Activated CD4-positive, alpha-beta T cell treated with anti-CD3 and anti-CD28 coated beads, Interleukin-2, amount 50 U/mL, for 24 hours (primary cell): ENCODE results near the gene HECTD2.

Experiments
- DNase-seq, 2 donors: peaks; one replicate each; pipeline ENCODE4 v3.0.0-alpha.2; 2020; ENCODE audit warnings: low read depth in 1 of 2, low spot score in 1 of 2

Gene HECTD2

DNA sequence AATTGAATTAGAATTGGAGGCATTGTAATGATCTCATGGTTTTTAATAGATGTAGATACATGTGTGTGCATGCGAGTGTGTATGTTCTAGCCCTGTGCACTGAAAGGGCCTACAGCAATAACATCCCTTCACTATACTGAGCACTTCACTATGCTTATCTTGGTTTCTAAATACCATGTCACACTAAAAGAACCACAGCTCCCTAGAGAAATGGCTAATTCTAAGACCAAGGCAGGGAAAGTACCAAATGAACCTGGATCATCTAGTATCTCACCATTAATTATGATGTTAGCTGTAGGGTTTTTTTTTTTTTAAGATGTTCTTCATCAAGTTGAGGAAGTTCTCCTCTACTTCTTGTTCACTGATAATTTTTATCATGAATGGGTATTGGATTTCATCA, 55.1 kb downstream of the HECTD2 start:
- DNase-seq: no peak

DNA sequence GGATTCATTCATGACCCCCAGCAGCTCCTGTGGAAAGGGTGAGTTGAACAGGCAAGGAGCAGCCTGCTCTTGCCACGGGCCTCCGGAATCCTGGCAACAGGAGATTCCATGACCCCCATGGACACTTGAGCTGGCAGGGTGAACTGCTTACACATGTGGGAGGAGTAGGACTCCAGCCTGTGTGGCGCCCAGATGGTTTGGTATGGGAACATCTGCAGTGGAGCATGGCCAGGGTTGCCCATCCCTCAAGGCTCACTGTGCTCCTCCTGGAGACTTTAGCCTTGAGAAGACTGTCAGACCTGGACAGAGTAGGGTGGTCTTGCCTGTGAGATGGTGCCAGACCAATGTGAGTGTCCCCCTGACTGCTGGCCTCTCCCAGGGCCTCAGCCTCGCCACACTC, 57.0 kb downstream of the HECTD2 start:
- no peak for DNase-seq

DNA sequence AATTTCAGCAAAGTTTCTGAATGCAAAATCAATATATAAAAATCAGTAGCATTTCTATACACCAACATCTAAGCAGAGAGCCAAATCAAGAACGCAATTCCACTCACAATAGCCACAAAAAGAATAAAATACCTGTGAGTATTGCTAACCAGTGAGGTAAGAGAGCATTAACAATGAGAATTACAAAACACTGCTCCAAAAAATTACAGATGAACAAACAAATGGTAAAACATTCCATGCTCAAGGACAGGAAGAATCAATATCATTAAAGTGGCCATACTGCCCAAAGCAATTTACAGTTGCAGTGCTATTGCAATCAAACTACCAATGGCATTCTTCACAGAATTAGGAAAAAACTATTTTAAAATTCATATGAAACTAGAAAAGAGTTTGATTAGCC, 61.5 kb downstream of the HECTD2 start:
- no peak for DNase-seq

DNA sequence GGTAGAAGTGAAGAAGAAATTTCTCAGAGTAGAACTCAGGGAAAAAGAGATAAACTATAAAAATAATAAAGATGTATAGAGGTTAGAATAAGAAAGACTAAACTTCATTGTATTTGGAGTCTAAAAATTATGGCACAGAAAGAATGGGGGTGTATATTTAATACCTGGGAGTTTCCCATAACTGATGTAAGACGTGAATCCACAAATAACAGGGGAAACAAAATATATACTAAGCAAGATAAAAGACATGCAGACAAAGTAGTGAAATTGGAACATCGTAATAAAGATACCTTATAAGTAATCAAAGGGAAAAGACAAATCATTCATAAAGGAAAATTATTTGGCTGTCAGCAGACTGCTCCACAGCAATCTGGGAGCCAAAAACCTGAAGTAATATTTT, 62.8 kb downstream of the HECTD2 start:
- DNase-seq: no peak

DNA sequence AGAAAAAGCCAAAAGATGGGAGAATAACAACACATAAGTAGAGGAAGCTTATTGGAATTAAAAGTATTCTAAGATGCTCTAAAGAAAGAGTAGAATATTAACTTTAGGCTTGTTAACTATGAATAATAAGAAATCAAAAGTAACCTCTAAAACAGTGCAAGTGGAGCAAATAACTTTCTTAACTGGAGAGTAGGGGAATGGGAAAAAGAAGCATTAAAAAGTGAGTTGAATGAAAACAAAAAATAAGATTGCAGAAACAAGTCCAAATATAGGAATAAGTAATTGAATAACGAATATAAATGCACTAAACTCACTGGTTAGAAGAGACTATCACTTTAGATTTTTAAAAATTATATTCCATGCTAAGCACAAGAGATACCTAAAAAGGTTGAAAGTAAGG, 63.9 kb downstream of the HECTD2 start:
- DNase-seq: no peak

DNA sequence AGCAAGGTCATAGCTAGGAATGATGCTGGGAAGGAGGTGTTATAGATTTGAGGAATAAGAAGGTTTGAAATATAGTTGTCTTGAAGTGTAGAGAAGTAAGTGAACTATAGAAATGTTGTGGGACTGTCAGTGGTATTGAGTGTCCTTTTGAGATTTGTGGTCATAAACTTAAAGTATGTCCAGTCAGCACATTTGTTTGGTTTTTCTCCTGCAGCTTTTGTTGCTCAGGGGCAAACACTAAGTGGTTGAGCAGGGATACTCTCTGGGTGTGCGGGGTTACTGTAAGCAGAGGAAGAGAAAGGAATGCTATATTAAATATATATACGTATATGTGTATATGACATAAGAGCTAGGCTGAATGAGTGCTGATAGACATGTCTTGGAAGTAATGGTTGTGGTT, 67.1 kb downstream of the HECTD2 start:
- DNase-seq: no peak

DNA sequence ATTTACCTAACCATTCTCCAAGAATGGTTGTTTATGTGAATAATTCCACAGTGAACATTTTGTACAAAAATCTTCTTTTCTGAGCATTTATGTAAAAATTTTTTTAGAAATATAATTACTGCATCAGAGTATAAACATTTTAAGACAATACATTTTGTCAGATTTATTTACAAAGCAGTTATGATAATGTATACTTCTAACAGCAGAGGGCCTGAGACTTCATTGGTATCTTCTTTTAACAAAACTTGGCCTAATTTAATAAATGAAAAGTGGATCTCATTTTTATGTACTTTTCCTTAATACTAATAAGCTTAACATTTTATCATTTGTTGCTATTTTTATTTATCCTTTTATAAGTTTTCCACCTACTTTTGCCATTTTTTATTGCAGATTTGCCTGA, 69.4 kb downstream of the HECTD2 start:
- no peak for DNase-seq

DNA sequence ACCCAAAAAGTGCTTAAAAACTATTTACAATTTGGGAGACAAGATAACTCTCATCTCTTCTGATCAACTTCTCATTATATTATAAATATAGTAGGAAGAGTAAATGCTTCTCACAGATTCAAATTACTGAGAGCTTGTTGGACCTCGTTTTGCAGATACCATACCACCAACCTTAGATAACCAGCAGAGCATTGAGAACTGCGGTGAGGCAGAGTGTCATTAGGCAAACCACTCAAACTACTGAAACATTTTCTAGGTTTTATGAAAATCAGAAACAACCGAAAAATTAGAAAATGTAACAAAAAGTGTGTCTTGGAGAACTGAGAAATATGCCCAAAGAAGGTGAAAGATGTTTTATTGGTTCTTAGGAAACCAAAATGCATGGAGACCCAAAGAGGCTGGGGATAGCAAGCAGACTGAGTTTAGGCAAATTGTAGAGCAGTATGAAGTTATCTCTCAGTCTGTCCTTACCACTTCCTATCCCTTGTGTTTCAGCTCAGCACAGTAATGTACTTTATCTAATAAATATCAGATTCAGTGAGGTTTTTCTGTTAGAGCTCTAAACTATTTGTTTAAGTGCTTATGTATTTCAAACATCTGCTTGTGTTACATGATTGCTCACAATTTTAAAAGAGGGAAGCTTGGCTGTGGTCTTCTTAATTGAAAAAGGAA, 77.9 kb downstream of the HECTD2 start:
- DNase-seq: no peak

DNA sequence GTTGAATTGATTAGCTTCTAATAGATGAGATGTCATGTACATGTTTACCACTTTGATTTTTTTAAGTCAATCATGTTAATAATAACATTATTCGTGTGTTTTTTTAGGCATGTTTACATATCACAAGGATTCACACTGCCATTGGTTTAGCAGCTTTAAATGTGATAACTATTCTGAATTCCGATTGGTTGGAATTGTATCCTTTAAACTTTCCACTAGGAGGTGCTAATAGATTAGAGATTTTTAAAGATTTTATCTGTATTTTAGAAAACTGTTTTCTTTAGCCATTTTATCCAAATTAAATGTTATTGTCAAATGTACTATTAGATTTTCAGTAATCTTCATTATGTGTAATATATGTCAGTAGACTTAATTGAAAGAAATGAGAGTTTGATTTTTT, 83.2 kb downstream of the HECTD2 start:
- no peak for DNase-seq

DNA sequence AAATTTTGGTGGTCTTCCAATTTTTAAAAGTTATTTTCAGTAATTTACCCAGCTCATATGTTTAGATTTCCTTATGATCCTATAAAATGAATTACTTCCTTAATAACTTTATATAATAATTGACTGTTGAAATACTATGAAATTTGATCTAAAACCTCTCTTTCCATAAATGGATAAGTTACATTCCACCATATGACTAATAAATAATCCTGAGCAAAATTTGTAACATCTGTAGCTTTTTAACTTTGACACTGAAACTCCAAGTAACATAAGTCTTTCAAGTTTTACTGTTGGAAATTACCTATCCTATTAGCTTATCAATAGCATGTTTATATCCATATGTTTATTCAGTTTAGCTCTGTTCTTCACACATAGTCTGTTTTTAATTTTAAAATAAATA, 85.3 kb downstream of the HECTD2 start:
- no peak for DNase-seq

DNA sequence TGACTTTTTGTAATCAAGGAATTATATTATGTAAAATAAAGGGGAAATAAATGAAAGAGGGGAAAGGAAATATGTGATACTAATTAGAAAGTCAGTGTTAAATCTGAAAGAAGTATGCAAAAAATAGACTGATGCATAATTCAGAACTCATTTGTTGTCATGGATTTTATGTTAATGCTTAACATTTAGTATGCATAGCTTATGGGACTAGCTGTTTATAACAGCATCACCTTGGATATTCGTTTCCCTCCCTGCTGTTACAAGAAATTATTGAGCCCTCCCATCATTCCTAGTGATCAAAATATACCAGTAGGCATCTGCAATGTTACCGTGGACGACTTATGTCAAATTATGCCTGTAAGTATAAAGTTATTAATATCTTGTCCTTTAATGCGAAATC, 85.9 kb downstream of the HECTD2 start:
- no peak for DNase-seq

DNA sequence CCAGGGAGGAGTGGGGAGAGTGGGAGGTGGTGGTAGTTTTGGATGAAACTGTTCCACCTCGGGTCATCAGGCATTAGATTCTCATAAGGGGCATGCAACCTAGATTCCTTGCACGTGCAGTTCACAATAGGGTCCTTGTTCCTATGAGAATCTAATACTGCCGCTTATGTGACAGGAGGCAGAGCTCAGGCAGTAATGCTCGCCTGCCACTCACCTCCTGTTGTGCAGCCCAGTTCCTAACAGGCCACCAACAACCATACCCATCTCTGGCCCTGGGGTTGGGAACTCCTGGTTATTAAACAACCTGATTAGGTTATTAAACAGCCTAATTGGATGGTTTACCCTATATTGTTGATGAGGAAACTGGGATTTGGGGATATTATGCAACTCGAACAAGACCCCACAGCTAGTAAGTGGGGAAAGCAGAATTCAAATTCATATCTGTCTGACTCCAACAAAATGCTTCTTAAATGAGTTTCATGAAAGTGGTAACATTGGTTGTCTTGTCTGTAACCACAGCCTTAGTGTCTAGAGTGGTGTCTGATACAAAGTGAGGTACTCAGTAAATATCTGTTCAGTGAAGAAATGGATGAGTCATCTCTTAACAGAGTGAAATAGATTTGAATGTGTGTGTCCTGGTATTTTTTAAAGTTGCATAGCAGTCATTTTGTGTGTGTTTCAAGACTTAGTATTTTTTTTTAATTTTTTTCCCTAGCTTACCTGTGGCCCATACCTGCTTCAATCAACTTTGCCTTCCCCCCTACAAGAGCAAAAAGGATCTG, 101.6 kb downstream of the HECTD2 start:
- DNase-seq: no peak

DNA sequence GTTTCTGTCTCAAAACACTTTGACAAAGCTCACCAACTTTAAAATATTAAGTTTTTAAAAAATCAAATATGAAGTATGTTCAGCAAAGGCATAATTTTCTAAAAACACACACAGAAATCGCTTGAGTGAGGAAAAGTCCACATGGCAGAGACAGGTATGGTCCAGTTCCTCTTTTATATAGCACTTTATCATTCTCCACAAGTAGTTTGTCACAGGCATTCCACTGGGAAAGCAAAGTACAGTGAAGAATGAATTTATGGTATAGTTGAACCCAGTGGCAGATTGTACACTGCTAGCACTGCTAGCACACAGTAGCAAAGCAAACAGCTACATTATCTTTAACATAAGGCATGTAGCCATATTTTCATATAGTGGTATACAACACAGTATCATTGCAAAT, 102.3 kb downstream of the HECTD2 start:
- no peak for DNase-seq

DNA sequence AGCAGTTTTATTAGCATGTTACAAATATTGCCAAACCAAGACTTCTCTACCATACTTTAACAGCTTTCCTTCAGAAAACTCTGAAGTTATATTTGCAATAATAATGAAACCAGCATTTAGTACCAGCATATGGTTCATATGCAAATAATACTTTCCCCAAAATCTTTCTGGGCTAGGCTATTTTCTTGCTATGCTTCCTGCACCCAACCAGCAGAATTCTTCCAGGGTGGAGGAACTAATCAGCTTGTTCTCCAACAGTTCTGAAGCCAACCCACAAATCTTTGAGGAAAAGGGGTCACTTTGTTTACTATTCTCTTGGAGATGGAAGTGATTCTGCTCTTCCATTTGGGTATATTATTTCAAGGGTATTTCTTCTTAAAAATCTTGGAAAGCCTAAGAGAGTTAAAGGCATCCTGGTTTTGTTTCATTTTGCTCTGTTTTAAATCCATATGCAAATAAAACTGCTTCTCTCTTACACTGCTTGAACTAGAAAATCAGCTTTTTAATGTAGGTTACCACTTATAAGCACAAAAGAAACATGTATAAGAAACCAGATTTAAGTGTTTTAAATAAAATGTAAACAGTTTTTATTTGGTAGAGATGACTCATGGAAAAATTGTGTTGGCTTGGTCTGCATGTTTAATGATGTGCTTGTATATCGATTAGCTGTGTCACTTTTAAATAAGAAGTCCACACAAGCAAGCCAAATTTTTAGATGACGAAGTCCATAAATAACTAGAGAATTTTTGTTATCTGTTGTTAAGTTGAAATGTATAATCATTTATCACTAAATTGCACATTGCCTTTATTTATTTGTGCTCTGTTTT, 103.7 kb downstream of the HECTD2 start:
- no peak for DNase-seq

DNA sequence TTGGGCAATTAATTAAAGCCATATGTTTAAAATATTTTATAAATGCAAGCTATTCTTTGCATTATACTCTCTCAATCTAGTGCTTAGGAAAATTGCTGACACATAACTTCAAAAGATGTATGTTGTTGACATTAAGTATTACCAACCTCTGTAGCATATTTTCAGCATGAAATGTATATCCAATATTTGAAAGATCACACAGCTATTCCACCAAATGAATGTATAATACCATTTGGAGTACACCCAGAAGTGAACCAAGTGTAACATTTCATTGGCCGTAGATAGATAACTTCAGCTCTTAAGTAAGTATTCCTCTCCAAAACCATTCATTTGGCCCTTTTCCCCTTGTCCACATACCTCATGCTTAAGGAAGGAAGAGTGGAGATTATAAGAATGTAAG, 104.6 kb downstream of the HECTD2 start:
- no peak for DNase-seq

DNA sequence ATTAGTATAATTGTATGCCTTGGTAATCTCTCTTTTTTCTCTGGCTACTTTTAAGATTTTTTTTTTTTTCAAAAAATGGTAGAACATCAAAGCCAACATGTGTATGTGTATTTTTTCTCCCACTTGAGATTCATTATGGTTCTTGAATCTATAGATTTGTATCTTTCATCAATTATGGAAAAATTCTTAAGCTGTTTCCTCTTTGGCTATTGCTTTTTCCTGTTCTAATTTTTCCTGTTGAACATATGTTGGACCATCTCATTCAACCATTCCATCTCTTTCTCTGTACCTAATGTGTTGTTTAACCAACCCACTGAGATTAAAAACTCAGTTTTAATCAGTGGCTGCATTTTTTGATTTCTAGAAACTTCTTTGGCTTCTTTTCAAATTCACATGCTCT, 107.2 kb downstream of the HECTD2 start:
- no peak for DNase-seq

DNA sequence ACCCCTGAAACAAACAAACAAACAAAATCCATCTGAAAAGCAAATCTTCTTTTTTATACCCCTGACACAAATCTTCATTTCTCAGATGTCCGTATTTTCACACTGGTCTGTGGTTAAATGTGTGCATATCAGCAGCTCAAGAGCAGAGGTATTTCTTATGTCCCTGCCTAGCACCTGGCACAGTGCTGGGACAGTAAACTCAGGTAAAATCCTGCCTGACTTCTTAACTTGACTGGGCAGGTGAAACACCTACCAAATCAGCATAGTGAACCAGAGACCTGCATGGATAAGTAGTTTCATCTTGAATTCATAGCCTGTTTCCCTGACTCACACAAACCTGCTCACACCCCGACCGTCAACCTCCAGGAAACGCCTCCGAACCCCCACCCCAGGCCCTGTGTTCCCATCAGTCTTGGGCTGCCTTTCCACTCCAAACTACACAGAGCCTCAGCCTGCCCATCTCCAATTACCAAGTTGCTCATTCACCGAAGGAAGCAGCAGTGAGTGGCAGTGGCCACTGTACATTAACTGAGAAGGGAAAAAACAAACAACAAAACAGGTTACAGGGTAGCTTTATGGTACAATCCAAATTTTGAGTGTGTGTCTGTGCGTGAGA, 109.9 kb downstream of the HECTD2 start:
- no peak for DNase-seq

DNA sequence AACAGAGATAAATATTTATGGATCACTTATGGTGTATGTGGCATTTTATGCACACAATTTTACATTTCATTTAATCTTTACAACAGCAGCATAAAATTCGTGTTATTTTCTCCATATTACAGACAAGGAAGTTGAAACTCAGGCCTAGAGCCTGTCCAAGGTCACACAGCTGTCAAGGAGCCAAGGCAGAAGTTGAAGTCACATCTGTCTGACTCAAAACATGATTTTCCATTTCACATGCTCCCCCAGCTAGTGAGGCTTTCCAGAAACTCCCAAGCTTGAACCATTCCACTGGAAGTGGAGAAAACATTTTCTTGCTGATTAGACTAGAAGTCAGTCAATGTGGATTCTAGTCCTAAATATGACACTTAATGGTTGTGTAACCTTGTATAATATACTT, 110.5 kb downstream of the HECTD2 start:
- no peak for DNase-seq

DNA sequence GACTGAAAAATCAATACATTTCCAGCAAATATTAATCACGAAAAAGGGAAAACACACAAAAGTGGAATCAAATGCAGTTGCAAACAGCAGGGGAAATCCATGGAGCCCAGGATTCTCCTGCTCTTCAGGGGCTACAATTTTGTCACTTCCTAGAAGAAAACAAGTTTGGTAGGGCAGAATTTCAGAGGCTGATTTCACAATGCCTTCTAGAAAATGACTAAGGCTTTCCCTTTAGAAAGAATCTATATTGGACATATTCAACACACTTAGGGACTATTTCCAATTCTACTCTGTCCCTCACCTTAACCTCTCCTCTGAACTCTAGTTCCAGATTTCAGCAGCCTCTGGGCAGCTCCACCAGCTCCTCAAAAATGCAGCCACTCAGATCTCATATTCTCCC, 111.3 kb downstream of the HECTD2 start:
- DNase-seq: no peak

DNA sequence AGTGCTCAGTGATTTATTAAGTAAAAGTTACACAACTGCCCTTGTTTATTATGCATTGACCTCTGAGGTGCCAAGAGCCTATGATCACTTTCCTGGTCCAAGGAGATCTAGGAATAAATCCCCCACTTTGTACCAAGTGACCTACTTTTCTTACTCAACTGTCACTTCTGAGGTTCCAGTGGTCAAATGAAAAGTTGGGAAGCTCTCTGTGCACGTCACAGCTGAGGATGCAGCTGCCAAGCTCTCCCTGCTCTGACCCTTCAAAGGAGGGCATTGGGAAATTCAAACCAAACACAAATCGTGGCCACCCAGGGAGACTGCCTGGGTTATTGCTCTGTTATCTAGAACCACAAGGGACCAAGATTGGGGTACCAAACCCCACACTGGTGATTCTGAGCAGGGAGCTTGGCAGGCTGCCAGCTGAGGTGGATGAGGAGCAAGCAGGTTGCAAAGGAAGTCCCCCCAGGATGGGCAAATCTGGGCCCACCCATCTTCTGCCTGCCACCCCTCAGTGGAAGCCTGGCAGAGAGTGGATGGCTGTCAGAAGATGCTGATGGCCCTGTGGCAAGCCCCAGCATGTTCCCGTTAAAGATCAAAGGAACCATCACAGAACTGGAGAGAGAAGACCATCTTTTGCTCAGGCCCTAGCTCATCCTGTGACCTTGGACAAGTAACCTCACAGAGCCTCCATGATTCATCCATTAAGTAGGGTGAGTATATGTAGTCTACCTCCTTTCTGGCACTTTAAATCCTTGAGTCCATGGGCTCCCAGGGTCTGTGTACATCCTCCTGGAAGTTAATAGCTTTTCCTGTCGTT, 116.0 kb downstream of the HECTD2 start:
- DNase-seq: no peak

DNA sequence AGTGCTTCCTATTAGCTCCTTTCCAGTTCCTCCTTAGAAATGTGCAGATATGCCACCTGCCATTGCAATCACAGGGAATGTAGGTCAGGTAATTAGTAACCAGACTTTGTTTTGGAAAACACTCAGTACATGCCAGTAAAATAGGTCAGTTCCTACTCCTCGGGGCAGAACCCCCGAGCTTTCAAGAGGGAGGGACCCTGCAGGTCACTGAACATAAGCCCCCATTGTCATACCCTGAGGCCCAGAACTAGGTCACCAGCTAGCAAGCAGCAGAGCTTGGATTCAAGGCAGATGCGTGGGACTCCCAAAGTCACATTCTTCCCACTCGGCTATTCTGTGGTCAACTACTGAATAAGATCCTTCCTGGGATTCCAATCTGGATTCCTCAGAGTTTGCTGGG, 117.9 kb downstream of the HECTD2 start:
- no peak for DNase-seq
